Loucy (cell line): Measurements from ENCODE around the gene UBE2Q2.

Experiments
- EZH2phosphoT487 ChIP-seq: fragments of 200-600 bp; IDR thresholded peaks from 2 replicates; pipeline ENCODE4 v1.6.1; 2018; ENCODE audit warnings: antibody characterized with exemption, mild to moderate bottlenecking, moderate library complexity, borderline replicate concordance
- TF ChIP-seq, protein P1 (sequence below): fragments of 200-600 bp; sonication (generic); conservative IDR thresholded peaks from 2 replicates; pipeline ENCODE4 v1.5.1; 2014; ENCODE audit warnings: mild to moderate bottlenecking, antibody characterized with exemption, low read length

DNA sequence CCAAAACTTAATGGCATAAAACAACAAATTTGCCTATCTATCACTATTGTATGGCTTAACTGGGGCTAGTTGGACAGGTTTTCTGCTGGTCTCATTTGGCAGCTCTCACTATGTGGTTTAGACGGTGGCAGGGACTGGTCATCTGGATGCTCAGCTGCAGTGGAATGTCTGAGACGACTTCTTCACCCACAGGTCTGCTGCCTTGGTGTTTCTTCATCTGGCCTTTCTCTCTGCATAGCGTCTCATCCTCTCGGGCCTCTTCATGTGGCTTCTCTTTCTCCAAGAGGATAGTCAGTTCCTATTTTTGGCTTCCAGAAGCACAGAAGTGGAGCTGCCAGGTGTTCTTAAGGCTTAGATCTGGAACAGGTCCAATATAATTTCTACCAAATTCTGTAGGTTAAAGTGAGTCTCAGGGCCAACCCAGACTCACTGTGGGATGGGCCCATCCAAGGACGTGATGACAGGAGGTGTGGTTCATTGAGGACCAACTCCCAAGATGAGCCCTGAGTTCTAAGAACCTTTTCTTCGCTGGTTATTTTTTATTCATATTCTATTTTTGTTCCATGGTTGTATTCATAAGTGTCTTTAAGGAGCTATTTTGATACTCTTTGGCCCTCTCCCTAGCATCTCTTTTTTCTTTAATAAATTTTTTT, 18.6 kb downstream of the UBE2Q2 start:
- TF ChIP-seq, protein P1, sequence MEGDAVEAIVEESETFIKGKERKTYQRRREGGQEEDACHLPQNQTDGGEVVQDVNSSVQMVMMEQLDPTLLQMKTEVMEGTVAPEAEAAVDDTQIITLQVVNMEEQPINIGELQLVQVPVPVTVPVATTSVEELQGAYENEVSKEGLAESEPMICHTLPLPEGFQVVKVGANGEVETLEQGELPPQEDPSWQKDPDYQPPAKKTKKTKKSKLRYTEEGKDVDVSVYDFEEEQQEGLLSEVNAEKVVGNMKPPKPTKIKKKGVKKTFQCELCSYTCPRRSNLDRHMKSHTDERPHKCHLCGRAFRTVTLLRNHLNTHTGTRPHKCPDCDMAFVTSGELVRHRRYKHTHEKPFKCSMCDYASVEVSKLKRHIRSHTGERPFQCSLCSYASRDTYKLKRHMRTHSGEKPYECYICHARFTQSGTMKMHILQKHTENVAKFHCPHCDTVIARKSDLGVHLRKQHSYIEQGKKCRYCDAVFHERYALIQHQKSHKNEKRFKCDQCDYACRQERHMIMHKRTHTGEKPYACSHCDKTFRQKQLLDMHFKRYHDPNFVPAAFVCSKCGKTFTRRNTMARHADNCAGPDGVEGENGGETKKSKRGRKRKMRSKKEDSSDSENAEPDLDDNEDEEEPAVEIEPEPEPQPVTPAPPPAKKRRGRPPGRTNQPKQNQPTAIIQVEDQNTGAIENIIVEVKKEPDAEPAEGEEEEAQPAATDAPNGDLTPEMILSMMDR: no peak
- no peak for TF ChIP-seq EZH2phosphoT487
